GM19351 (cell line): ENCODE results near the gene HOXB8.

Experiments
- ATAC-seq: cut with Tn5 transposase; IDR thresholded peaks from one replicate; pipeline ENCODE4 v1.9.1; 2021; ENCODE audit warnings: mild to moderate bottlenecking, moderate library complexity; ENCODE audit not compliant: unreplicated experiment

HOXB8 gene

GRCh38 chr17:48569674-48570324, 45.3 kb downstream of the HOXB8 start:
- no peak for ATAC-seq

- ATAC-seq, result no peak
Measured at GRCh38 chr17:48569240-48569582, 45.9 kb downstream of the HOXB8 start.

GRCh38 chr17:48568499-48569239, 46.4 kb downstream of the HOXB8 start:
- ATAC-seq, result no peak

- no peak for ATAC-seq
Measured at GRCh38 chr17:48567646-48568354, 47.3 kb downstream of the HOXB8 start.

- ATAC-seq, result no peak
Measured at GRCh38 chr17:48567209-48567608, 47.9 kb downstream of the HOXB8 start.

- no peak for ATAC-seq
Measured at GRCh38 chr17:48566717-48567116, 48.4 kb downstream of the HOXB8 start.

GRCh38 chr17:48565925-48566710, 49.0 kb downstream of the HOXB8 start:
- no peak for ATAC-seq

- no peak for ATAC-seq
Measured at GRCh38 chr17:48565022-48565554, 50.0 kb downstream of the HOXB8 start.

- no peak for ATAC-seq
Measured at GRCh38 chr17:48564188-48565021, 50.7 kb downstream of the HOXB8 start.

- no peak for ATAC-seq
Measured at GRCh38 chr17:48563867-48564187, 51.3 kb downstream of the HOXB8 start.

- ATAC-seq, result no peak
Measured at GRCh38 chr17:48563385-48563838, 51.7 kb downstream of the HOXB8 start.

GRCh38 chr17:48562934-48563333, 52.2 kb downstream of the HOXB8 start:
- ATAC-seq, result no peak
